Keratinocyte (primary cell): Measurements from ENCODE around the gene MSI1. TPM values are rescaled to one million over a fixed set of nuclear protein-coding genes. Genes with fewer than 3 reads are reported as not detected.

Source experiments
- DNase-seq: peaks from one replicate; pipeline ENCODE4 v3.0.0-alpha.2; 2011; ENCODE audit warnings: low read depth, missing footprints, low spot score
- FAIRE-seq: peaks from 2 replicates; lab custom pipeline; 2011; peaks lifted over from hg19 to GRCh38; lab: Jason Lieb, UNC
- H2AFZ ChIP-seq: 2 replicates; pipeline ENCODE4 v1.6.0; 2012; ENCODE audit warnings: low read length, control low read depth, inconsistent platforms; ENCODE audit not compliant: control insufficient read depth
- H3K27ac ChIP-seq: 2 replicates; pipeline ENCODE4 v1.5.1; 2011; ENCODE audit warnings: low read length; ENCODE audit not compliant: control insufficient read depth, insufficient read depth
- H3K27me3 ChIP-seq: 3 replicates; pipeline ENCODE4 v1.6.0; 2011; ENCODE audit warnings: low read length; ENCODE audit not compliant: control insufficient read depth, insufficient read depth; ENCODE audit errors: extremely low read depth
- H3K36me3 ChIP-seq, 2 experiments: 2 replicates in 1 of 2; 3 replicates in 1 of 2; pipeline ENCODE4 v1.5.1; 2011; ENCODE audit warnings: low read length in 2 of 2, mild to moderate bottlenecking in 1 of 2; ENCODE audit not compliant: control insufficient read depth in 2 of 2, insufficient read depth in 2 of 2; ENCODE audit errors: extremely low read depth in 1 of 2
- H3K4me1 ChIP-seq: 3 replicates; pipeline ENCODE4 v1.5.1; 2011; ENCODE audit warnings: low read length; ENCODE audit not compliant: control insufficient read depth, insufficient read depth; ENCODE audit errors: extremely low read depth
- H3K4me2 ChIP-seq: 3 replicates; pipeline ENCODE4 v1.6.0; 2011; ENCODE audit warnings: low read depth, low read length; ENCODE audit not compliant: control insufficient read depth, insufficient read depth; ENCODE audit errors: extremely low read depth
- H3K4me3 ChIP-seq, 3 experiments: fragments of 200-600 bp in 1 of 3; sonication (generic) in 1 of 3; 2 replicates in 2 of 3; 3 replicates in 1 of 3; pipeline ENCODE4 v1.5.1; 2011 to 2016; ENCODE audit warnings: low read length in 3 of 3, mild to moderate bottlenecking in 3 of 3, control low read depth in 2 of 3, inconsistent platforms in 1 of 3, low read depth in 1 of 3, mixed read lengths in 1 of 3, mixed run types in 1 of 3, moderate library complexity in 1 of 3; ENCODE audit not compliant: control insufficient read depth in 2 of 3, insufficient read depth in 2 of 3; ENCODE audit errors: extremely low read depth in 1 of 3
- H3K79me2 ChIP-seq: 2 replicates; pipeline ENCODE4 v1.6.0; 2012; ENCODE audit warnings: low read length; ENCODE audit not compliant: control insufficient read depth, insufficient read depth
- H3K9ac ChIP-seq: 3 replicates; pipeline ENCODE4 v1.6.0; 2011; ENCODE audit warnings: low read length; ENCODE audit not compliant: control insufficient read depth, insufficient read depth; ENCODE audit errors: extremely low read depth
- H3K9me1 ChIP-seq: 3 replicates; pipeline ENCODE4 v1.6.0; 2011; ENCODE audit warnings: low read length; ENCODE audit not compliant: control insufficient read depth, insufficient read depth; ENCODE audit errors: extremely low read depth
- H3K9me3 ChIP-seq: 2 replicates; pipeline ENCODE4 v1.5.1; 2012; ENCODE audit warnings: low read depth, low read length; ENCODE audit not compliant: control insufficient read depth
- H4K20me1 ChIP-seq: 3 replicates; pipeline ENCODE4 v1.6.0; 2011; ENCODE audit warnings: low read length; ENCODE audit not compliant: control insufficient read depth, insufficient read depth; ENCODE audit errors: extremely low read depth
- CTCF ChIP-seq, 3 experiments: IDR thresholded peaks in 1 of 3; conservative IDR thresholded peaks in 1 of 3; optimal IDR thresholded peaks in 1 of 3; 2 replicates in 2 of 3; 3 replicates in 1 of 3; pipeline versions ENCODE3 to v1.5.1; 2011; ENCODE audit warnings: low read length in 3 of 3, mild to moderate bottlenecking in 3 of 3, moderate library complexity in 2 of 3, control low read depth in 1 of 3, inconsistent platforms in 1 of 3; ENCODE audit not compliant: insufficient read depth in 2 of 3; ENCODE audit errors: extremely low read depth in 1 of 3
- EZH2 ChIP-seq: IDR thresholded peaks from one replicate; pipeline ENCODE4 v1.6.1; 2012; ENCODE audit warnings: inconsistent platforms, mild to moderate bottlenecking, low read length, moderate library complexity
- dilution Hi-C: fragments of 300-500 bp; cut with MboI; formaldehyde crosslinking; loops from one replicate; pipeline ENCODE4 v1.7.0; 2020; ENCODE audit warnings: low sequenced_read_pairs; ENCODE audit not compliant: extremely low pct_ligation_motif_present
- polyA plus RNA-seq, 5 experiments: library from polyadenylated mRNA; depleted of rRNA in 3 of 5; stranded (reverse) in 3 of 5; stranded (forward) in 1 of 5; unstranded in 1 of 5; fragments of >200 nt; gene quantifications; 1 replicate in 1 of 5; 2 replicates in 3 of 5; 3 replicates in 1 of 5; pipeline versions ENCODE4 v1.2.1 to v1.2.3, GENCODE V29; 2011 to 2012; ENCODE audit warnings: missing spikeins in 2 of 5, low read depth in 1 of 5, low replicate concordance in 1 of 5

MSI1 gene
- polyA plus RNA-seq, 1 donor (not counting 4 experiments of a cell fraction or from before 2014, with no cell fraction given) = not detected

- Histone ChIP-seq H2AFZ (no peak overlapping the region), H3K4me2 (no peak overlapping the region)
Measured at GRCh38 chr12:120381752-120382419, 12.9 kb upstream of the MSI1 start.

GRCh38 chr12:120378036-120378435 lies 9.1 kb upstream of the MSI1 start:
- TF ChIP-seq CTCF (optimal IDR thresholded peaks at IDR 0.05 in 1 of 3, IDR thresholded peaks at IDR 0.05 in 1 of 3, conservative IDR thresholded peaks at IDR 0.05 in 1 of 3; ENCODE audit: extremely low read depth in 1 of 3, insufficient read depth in 2 of 3, low read length in 3 of 3) (no peak), EZH2 (no peak)
- Histone ChIP-seq H3K36me3 (no peaks in the 10 kb centered on the region), H3K4me3 (no peak overlapping the region), H2AFZ (no peak overlapping the region), H3K27ac (no peak overlapping the region), H4K20me1 (no peaks in the 10 kb centered on the region), H3K79me2 (no peaks in the 10 kb centered on the region), H3K27me3 (peaks cover 9% of the 10 kb centered on the region), H3K9me3 (no peaks in the 10 kb centered on the region), H3K4me2 (no peak overlapping the region), H3K9ac (no peak overlapping the region), H3K9me1 (no peaks in the 10 kb centered on the region), H3K4me1 (no peaks in the 10 kb centered on the region)
- FAIRE-seq (no peak), DNase-seq (no peak)
- dilution Hi-C loops = no loop called here

More at GRCh38 chr12:120381752-120382419, 12.9 kb upstream of the MSI1 start:
- dilution Hi-C loops = no loop called here
- FAIRE-seq (no peak), DNase-seq (no peak)
- Histone ChIP-seq H3K36me3 (no peaks in the 10 kb centered on the region), H3K79me2 (no peaks in the 10 kb centered on the region), H3K9ac (no peak overlapping the region), H3K9me1 (no peaks in the 10 kb centered on the region), H3K27ac (no peak overlapping the region), H3K4me3 (no peak overlapping the region), H3K4me1 (no peaks in the 10 kb centered on the region), H3K9me3 (no peaks in the 10 kb centered on the region), H3K27me3 (no peaks in the 10 kb centered on the region), H4K20me1 (no peaks in the 10 kb centered on the region)
- TF ChIP-seq EZH2 (no peak), CTCF (optimal IDR thresholded peaks at IDR 0.05 in 1 of 3, IDR thresholded peaks at IDR 0.05 in 1 of 3, conservative IDR thresholded peaks at IDR 0.05 in 1 of 3; ENCODE audit: extremely low read depth in 1 of 3, insufficient read depth in 2 of 3, low read length in 3 of 3) (no peak)
